Pons (tissue), 1 donor: Measurements from ENCODE around the gene TADA2B.
"Not testable (repeated sequence)": the region's sequence is repeated elsewhere in the genome, so short reads cannot be mapped to it uniquely, and the experiment has no call there.

Source experiments
- DNase-seq: peaks from one replicate; pipeline ENCODE4 v3.0.0-alpha.2; 2016; ENCODE audit warnings: low spot score

TADA2B gene

GRCh38 chr4:7083597-7084563, 40.7 kb downstream of the TADA2B start:
- DNase-seq = no peak

- DNase-seq = not testable (repeated sequence)
Measured at GRCh38 chr4:7084564-7084961, 41.4 kb downstream of the TADA2B start.

DNA sequence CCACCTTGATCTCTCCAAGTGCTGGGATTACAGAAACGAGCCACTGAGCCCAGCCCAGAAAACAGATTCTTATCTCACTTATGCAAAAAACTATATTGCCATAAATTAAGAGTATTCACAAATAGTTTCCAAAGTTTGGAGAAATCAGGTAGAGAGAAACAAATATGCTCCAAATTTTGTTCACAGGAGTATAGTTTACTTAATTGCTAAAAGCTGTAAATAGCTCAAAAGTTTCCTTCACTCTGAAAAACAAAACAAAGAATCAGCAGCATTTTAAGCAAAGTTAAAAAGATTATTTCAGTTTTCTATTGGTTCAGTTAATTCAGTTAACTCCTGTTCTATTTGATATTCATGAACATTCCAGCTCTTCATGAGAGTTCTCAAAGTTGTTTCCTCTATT, 43.2 kb downstream of the TADA2B start:
- no peak for DNase-seq

- DNase-seq = no peak
Measured at GRCh38 chr4:7087036-7087435, 43.9 kb downstream of the TADA2B start.

DNA sequence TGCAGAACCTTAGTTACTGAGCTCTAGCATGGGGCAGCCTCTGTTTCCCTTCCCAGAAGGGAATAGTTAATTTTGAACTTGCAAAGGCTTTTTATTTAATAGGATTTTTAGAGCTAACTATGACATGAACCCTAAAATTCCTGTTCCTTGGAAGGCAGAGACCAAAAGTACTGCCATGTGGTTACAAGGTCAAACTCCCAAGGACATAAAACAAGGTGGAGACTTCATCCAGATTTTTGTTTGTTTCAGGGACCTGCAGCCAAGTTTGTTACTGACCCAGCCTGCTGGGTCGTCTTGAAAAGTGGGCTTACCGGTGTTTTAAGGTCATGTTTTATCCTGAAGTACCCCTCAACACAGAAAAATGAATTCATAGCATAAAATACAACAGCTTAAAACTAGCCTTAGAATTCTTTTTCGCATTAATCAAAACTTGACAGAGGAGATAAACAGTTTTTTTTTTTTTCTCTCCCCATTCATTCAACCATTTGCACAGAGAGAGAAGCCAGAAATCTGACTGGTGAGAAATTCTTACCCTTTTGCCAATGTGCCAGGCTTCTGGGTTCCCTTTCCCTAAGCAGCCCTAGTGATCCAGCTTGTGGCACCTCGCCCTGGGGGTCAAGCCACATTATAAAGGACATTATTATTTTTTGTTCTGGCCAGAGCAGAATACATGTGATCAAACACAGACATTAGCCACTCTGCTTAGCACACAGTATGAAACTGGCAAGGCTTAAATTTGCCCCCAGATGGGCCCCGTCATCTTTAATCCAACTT, 46.2 kb downstream of the TADA2B start:
- no peak for DNase-seq

- no peak for DNase-seq
Measured at GRCh38 chr4:7092026-7092425, 48.9 kb downstream of the TADA2B start.

DNA sequence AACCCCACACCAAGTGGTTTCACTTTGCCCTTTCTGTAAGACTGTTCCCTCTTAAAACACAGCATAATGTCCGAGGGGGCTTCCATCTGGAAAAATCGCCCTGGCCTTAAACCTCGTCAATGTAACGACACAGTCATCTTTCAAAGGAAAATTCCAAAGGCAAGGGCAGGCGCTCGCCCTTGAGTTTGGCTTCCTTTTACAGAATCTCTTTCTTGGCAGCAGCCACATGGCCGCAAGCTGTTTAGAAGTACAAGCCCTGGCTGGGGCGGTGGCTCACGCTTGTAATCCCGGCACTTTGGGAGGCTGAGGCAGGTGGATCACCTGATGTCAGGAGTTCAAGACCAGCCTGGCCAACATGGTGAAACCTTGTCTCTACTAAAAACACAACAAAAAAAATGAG, 51.7 kb downstream of the TADA2B start:
- no peak for DNase-seq

GRCh38 chr4:7095611-7096155, 52.5 kb downstream of the TADA2B start:
- no peak for DNase-seq

- no peak for DNase-seq
Measured at GRCh38 chr4:7096236-7096635, 53.1 kb downstream of the TADA2B start.

GRCh38 chr4:7101692-7102515, 58.7 kb downstream of the TADA2B start:
- DNase-seq = peak; percentile 85

GRCh38 chr4:7102516-7102909, 59.3 kb downstream of the TADA2B start:
- DNase-seq = not testable (repeated sequence)

GRCh38 chr4:7103031-7103606, 59.9 kb downstream of the TADA2B start:
- peak; percentile 90 for DNase-seq

DNA sequence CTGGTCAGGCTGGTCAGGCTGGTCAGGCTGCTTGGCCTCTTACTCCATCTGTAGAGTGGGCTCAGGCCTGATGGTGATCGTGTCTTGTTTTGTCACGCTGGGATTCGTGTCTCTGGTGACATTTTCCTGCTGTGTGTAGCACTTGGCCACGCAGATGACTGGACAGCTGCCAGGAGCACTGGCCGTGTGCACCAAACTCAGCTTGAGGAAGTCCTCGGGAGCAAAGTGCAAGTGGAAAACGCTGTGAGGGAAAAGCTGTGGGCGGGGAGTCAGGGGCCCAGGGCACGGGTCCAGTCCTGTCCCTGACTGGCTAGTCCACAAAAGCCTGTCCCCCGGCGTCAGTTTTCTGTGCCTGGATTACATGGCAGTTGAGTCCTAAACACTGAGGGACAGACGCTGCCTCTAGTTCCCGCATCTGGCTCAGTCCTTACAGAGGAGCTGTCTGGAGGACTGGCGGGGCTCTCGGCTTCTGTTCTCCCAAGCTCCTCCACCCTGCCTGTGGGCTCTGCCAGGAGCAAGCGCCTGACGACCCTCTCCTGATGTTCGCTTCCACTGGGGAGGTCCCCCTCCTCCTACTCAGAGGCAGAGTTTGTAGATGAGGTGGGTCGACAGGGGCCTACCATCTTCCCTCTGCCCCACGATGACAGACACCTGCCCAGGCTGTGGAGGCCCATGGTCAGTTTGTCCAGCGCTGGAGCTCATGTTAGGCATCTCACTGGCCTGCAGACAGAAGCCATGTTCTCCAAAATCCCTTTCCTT, 60.6 kb downstream of the TADA2B start:
- DNase-seq = no peak

DNA sequence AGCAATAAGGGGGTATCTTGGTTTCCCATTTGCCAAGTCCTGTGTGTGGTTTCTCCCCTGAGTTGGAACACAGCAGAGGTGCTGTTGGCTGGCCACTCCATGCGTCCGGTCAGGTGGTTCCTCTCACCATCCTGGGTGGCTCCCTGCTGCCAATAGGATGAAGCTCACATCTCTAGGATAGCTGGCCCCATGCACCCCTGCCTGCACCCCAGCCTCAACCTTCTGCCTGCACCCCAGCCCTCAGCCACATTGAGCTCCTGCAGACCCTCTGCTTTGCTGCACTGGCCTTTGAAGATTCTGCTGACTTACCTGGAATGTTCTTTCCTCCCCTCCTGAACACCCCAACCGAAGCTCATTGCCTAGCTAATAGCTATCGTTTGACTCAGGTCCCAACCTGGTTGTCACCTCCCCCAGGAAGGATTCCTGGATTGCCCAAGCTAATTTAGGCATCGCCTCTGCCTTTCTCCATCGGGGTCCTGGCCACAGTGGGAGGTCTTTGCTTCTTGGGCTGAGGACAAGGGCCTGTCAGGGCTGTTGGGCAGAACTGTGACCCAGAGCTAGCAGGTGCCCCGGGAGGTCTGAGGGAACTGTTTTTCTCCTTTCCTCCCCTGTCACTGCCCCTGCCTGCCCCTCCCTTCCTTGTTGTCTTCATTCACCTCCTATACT, 61.3 kb downstream of the TADA2B start:
- no peak for DNase-seq

GRCh38 chr4:7105276-7105675, 62.1 kb downstream of the TADA2B start:
- DNase-seq = no peak

DNA sequence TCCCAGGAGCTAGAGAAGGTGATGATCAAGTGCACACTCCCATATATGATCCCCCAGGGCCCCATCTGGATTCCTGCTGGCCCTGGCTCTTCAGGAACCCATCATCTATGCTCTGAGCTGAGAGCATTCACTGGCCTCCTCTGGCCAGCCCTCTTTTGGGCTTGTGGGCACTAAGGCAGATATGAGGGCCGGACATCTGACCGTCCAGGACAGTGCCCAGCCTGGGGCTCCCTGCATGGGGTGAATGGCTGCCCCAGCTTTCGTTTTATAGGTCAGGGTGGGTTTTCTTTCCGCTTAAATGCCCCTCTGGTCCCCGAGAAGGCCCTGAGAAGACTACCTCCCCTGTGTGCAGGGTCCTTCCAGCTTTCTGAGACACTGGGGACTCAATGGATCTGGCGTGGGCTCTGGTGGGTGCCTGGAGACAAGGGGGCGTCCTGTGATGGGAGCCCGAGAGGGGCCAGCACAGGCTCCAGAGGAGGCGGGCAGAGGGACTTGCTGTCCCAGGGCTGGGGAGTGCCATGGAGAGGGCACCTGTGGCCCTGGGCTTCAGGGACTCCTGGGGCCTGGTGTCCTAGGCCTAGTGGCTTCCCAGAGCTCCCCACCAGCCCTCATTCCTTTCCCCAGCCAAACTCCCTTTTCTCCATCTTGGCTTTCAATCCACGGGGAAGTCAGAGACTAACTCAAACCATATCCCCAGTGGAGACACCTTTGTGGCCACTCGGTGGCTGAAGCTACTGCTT, 64.2 kb downstream of the TADA2B start:
- DNase-seq = no peak
